Fibroblast of lung (primary cell): ENCODE results near the gene CLDN4.
A peak's percentile ranks its signal among the peaks of the same experiment; 100 is the strongest.

Experiments used
- CTCF ChIP-seq, 2 donors: IDR thresholded peaks in 1 of 2; conservative IDR thresholded peaks in 1 of 2; 1 replicate in 1 of 2; 2 replicates in 1 of 2; pipeline ENCODE4 v1.5.1; 2011 to 2012; ENCODE audit warnings: low read length in 2 of 2, control low read depth in 1 of 2, inconsistent platforms in 1 of 2, low read depth in 1 of 2, mild to moderate bottlenecking in 1 of 2
- EZH2 ChIP-seq: IDR thresholded peaks from 2 replicates; pipeline ENCODE4 v1.5.1; 2012; ENCODE audit warnings: low read length, control low read depth, mild to moderate bottlenecking; ENCODE audit errors: missing control alignments

GRCh38 chr7:73865738-73866445 lies 35.1 kb downstream of the CLDN4 start:
- TF ChIP-seq CTCF (conservative IDR thresholded peaks at IDR 0.05 in 1 of 2, IDR thresholded peaks at IDR 0.05 in 1 of 2; ENCODE audit: low read depth in 1 of 2, low read length in 2 of 2) = peak; percentile 80 to 84
- no peak for TF ChIP-seq EZH2
